GM19240 (cell line): ENCODE results near the gene PLEKHG2.
A peak's percentile ranks its signal among the peaks of the same experiment; 100 is the strongest.

ENCODE experiments used
- DNase-seq: peaks from one replicate; pipeline ENCODE4 v3.0.0; 2011; ENCODE audit warnings: low spot score; ENCODE audit not compliant: insufficient read length

PLEKHG2 gene

GRCh38 chr19:39385629-39386411 lies 26.6 kb upstream of the PLEKHG2 start:
- no peak for DNase-seq

GRCh38 chr19:39386557-39386956 lies 25.9 kb upstream of the PLEKHG2 start:
- no peak for DNase-seq

- DNase-seq = no peak
Observed at GRCh38 chr19:39388657-39389056, 23.8 kb upstream of the PLEKHG2 start.

- DNase-seq = no peak
Observed at GRCh38 chr19:39389631-39390414, 22.6 kb upstream of the PLEKHG2 start.

GRCh38 chr19:39390451-39390750 lies 22.1 kb upstream of the PLEKHG2 start:
- DNase-seq = no peak

- peak; percentile 99 for DNase-seq
Observed at GRCh38 chr19:39390751-39391437, 21.6 kb upstream of the PLEKHG2 start, which contains the start of the genes MED29 and PAF1. MED29 (plus strand) TSS chr19:39391378; CDS start chr19:39391423, 45 bp downstream. PAF1 (minus strand) TSS chr19:39391106; CDS start chr19:39390864, 242 bp downstream.

GRCh38 chr19:39397360-39398296 lies 14.8 kb upstream of the PLEKHG2 start:
- peak; percentile 62 for DNase-seq

- DNase-seq = no peak
Observed at GRCh38 chr19:39398297-39398864, 14.1 kb upstream of the PLEKHG2 start.

GRCh38 chr19:39399668-39400050 lies 12.8 kb upstream of the PLEKHG2 start:
- DNase-seq = no peak

GRCh38 chr19:39400061-39400460 lies 12.4 kb upstream of the PLEKHG2 start:
- DNase-seq = no peak

GRCh38 chr19:39401070-39401548 lies 11.4 kb upstream of the PLEKHG2 start:
- no peak for DNase-seq

- DNase-seq = no peak
Observed at GRCh38 chr19:39401549-39402345, 10.7 kb upstream of the PLEKHG2 start.

GRCh38 chr19:39402346-39403300 lies 9.8 kb upstream of the PLEKHG2 start:
- DNase-seq = peak; percentile 35

GRCh38 chr19:39403331-39404312 lies 8.8 kb upstream of the PLEKHG2 start:
- DNase-seq = peak; percentile 40

- no peak for DNase-seq
Observed at GRCh38 chr19:39405261-39405957, 7.1 kb upstream of the PLEKHG2 start.

GRCh38 chr19:39405958-39406655 lies 6.4 kb upstream of the PLEKHG2 start:
- no peak for DNase-seq
